Stimulated activated CD8-positive, alpha-beta memory T cell treated with anti-CD3 and anti-CD28 coated beads, Interleukin-12 subunit alpha, Interleukin-12 subunit beta, amount 100 ng/mL, for 24 hours (primary cell): ENCODE measurements around the gene LPAR5.
A peak's percentile ranks its signal among the peaks of the same experiment; 100 is the strongest.

ENCODE experiments used
- DNase-seq: peaks from one replicate; pipeline ENCODE4 v3.0.0-alpha.2; 2020; ENCODE audit errors: extremely low read depth

LPAR5 gene

DNA sequence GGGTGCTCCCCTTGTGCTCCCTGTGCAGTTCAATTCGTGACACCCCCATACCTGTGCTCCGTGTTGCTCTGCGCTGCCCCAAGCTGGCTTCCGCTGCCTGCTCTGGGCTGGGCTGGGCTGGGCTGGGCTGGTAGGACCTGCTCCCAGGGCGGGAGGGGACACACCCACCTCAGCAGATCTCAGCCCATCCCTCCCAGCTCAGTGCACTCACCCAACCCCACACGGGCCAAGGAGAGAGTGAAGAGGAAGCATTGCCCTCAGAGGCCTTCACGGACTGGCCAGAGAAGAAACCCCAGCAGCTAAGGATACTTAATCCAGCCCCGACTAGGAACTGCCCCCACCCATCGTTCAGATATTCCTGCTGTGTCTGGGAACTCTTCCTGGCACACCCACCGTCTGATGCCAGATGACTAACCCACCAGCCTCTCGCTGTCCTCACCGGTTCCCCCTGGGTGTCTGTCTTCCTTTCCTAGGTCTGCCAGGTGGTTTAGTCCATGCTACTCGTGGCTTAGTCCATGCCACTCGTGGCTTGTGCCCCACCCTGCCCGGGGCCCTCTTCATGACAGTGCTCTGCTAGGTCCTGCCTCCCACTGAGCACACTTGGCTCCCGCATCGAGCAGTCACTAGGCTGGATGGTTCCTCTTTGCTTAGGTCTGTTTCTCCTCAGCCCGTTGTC, at the start of gene LPAR5:
TSS of gene LPAR5 (minus strand) at position 104 of the 676 bp plus-strand sequence. CDS start 14,711 bp downstream, outside the sequence.
- no peak for DNase-seq

DNA sequence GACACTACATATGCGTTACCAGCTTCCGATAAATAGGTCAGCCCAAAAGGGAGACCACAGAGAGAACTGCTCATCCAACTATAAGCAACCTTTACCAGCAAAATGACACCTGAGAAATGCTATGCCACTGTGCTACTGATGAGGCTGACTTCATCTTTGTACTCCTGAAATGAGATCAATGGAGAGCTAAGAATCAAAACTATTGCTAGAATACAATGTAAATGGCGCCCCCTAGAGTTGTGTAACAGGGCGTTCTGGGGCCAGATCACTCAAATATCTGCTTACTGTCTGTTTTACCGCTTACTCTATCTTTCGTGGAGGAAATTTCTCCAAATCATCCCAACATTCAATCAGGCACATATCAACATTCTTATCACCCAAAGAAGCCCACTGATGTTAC, 48.9 kb upstream of the LPAR5 start:
- no peak for DNase-seq

DNA sequence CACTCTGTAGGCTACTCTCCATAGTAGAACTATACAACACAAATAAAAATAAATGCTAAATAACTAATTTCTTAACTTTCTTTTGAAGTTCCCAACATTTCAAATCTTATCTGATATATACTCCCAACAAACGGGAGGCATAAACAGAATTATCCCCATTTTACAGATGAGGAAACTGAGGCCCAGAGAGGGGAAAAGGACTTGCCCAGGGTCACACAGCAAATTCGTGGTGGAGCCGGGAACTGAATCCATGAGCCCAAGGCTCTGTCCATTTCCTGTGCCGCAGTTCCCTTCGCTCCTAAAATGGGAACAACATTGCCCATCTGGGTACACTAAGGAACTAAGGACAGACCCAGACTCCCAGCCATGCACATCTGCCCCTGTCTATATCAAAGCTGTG, 41.2 kb upstream of the LPAR5 start:
- DNase-seq, result no peak

DNA sequence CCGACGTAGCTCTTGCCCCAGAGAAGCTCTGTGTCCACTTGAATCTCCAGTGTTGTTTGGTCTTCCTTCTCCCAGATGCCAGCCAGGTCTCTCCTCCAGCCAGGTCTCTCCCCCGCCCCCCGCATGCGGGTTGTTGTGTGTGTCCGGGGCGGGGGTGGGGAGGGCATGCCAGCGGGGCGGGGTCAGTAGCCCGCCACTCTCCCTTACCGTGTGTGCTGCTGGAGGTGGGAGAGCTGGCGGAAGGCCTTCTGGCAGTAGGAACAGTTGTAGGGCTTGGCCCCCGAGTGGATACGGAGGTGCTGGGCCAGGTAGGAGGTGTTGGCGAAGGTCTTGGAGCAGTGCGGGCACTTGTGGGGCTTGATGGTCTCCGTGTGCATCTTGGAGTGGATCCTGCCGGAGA, 36.4 kb upstream of the LPAR5 start:
- no peak for DNase-seq

DNA sequence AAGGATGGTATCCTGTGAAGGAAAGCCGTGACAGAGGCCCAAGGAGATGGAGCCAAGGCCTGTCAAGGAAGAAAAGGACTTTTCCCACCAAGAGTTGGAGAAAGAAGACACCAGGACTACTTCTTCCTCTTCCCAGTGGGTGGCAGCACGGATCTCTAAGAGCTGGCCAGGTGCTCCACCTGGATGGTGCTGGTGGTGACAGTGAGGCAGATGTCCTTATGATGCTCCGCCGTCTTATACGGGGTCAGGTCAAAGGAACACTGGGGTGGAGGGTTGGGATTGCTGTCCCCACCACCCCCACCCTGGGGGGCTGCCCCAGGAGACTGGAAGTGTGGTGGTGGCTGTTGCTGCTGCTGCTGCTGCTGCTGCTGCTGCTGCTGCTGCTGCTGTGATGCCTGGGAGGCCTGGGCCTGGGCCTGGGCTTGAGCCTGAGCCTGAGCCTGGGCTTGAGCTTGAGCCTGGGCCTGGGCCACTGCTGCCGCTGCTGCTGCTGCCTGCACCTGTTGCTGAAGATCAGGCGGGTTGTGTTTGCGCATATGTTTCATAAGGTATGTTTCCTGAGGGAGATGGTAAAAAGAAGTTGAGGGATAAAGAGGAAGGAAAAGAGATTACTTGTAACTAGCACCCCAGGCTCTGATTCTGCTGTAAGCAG, 31.9 kb upstream of the LPAR5 start:
- DNase-seq, result no peak

DNA sequence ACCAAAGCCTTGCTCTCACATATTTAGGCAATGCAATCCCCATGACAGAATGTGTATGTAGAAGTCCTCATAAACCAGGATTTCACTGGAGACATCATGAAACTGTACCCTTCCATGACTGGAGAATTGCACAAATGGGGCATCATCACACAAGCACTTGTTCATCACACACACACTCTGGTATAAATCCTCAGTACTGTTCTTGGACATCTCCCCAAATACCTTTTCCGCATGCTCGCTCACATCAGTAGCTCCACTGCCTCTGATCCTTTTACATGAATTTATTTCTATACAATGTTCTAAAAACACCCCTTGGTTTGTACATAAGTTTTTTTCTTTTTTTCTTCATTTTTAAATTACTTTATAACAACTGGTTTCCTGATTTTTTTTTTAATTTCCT, 30.5 kb upstream of the LPAR5 start:
- DNase-seq, result no peak

DNA sequence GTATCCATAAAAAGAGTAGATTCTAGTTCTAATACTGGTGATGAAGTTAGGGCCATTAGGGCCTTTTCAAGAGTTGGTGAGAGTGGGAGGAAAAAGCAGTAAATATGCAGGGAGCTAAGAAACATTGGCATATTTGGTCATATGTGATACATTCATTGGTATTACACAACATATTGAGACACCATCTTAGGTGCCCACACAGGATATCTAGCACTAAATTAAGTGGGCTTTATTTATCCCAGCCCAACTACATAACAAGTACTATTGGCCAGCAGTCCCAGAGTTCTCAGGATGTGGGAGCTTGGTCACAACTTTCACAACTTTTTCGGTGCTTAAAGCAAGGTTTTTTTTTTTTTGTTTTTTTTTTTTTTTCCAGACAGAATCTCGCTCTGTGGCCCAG, 29.1 kb upstream of the LPAR5 start:
- no peak for DNase-seq

DNA sequence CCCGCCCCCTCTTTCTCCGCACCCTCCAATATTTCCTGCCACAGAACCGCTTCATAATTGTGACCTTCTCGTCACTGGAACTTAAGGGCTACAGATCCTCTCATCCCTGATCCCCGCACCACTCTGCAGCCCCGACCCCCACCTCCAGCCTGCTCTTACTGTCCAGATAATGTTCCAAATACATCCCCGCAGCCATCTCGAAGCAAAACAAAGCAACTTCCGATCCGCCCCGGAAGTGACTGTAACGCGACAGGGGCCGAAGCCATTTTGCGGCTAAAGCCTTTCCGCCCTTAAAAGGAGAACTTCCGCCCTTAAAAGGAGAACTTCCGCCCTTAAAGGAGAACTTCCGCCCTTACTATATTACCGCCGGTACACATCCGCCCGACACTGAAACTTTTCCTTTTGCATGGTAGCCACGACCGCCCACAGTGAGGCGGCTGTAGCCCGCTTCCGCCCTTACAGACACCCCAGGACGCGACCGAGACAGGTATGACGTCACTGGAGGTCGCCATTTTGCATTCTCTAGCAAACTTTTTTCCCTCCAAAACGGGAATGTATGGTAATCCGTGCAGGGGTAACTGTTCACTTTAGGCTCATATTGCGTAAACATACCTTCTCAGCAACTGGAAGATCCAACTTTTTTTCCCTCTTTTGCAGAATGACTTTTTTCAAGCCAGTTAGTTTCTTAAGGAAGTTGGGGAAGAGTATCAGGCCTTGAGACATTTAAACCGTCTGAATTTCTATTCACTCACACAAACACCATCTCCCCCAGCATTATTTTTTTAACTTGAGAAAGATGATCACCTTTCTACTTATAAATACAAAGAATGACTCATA, 27.4 kb upstream of the LPAR5 start, which contains the start of gene ING4:
TSS of gene ING4 (minus strand) at position 214 of the 837 bp plus-strand sequence. CDS start at position 196, 18 bp downstream.
- DNase-seq, result peak; percentile 83

DNA sequence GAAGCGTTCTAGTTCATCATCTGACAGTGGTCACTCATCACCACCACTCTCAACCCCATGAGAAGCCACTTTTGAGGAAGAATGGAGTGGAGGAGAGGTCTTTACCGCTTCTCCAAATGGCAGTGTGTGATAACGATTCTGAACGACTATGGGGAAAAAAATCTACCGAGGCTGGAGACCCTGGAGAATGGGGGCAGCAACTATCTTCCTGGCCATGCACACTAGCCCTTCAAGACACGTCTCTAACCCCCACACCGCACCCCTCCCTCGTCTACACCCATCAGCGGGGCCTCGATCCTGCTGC, 26.8 kb upstream of the LPAR5 start:
- DNase-seq, result no peak

DNA sequence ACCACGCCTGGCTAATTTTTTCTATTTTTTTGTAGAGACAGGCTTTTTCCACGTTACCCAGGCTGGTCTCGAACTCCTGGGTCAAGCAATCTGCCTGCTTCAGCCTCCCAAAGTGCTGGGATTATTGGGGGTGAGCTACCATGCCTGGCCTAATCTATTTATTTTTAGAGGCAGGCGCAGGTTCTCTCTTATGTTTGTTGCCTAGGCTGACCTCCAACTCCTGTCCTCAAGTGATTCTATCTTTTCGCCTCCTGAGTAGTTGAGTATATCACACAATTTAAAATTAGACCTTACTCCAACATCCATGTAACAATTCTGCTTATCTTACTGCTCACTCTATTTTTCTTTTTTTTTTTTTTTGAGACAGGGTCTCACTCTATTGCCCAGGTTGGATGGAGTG, 18.2 kb upstream of the LPAR5 start:
- no peak for DNase-seq

DNA sequence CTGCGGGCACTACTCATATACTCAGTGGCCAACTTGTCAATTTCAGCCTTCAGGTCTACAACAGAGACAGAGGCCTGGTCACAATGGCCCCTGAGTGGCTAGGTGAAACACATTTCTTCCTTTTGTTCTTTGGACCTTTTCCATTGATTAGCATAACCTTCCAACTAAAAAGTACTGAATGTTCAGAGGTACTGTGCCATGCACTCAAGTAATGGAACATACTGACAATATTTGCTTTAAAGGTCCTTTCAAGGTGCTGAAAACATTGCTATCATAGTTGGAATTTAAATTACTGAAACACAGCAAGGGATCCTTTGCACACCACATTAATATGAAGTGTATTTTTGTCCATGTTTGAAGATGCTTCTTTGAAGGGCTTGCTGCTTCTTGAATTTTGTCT, 17.6 kb upstream of the LPAR5 start:
- DNase-seq, result no peak

DNA sequence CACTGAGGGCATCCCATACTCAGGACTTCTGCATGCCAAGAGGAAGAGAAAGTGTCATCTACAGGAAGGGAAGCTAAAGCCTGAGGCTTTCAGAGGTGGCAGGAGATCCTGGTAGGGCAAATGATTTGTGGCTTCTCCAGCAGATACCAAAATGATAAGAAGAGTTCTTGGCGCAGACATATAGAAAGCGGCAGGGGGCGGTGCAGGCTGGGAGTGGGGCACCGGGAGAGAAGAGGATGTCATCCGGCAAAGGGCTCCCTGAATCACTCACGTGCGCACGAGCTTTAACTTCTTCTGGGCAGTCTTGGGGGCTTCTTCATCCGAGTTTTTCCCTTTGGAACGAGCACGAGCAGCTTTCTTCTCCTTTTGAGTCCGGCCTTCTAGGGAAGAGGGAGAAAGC, 16.6 kb upstream of the LPAR5 start:
- no peak for DNase-seq

DNA sequence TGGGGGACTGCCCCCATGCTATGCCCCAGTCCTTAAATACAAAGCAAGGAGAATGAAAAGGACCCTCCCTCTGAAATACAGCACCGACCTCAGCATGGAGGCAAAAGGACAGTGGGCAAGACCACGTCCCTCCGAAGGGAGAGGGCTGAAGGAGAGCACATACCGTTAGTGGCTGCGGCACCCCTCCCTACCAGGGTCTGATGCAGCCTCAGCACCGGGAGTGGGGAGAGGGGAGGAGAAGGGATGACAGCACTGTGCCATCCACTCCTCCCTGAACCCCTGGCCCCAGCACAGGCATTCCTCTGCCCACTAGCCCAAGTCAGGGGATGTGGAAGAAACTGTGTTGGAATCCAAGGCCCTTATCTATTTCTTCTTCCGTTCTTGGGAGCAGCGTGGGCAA, 15.1 kb upstream of the LPAR5 start:
- DNase-seq, result no peak

DNA sequence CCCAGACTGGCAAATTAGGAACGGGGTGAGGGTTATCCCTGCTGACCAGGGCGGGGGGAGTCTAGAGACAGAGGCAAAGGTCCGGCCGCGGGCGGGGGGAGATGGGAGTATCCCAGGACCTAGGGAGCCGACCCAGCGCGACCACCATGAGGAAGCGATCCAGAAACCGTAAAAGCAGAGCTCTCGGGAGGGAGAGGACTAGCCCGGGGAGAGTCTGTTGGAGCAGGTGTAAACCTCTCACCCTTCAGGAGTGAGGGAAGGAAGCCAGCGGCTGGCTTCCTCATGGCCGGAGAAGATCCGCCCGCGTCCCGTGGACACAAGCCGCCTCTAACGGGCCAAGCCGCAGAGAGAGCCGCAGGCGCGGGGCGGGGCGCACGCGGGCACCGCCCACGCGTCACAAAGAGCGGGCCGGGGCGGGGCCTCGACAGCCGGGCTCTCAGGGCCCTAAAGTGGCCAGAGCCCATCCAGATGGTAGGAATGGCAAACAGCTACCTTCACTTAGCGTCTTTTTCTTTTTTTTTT, 11.4 kb upstream of the LPAR5 start, which contains the start of gene ACRBP:
TSS of gene ACRBP (minus strand) at position 350 of the 522 bp plus-strand sequence. CDS start at position 284, 66 bp downstream.
- no peak for DNase-seq

DNA sequence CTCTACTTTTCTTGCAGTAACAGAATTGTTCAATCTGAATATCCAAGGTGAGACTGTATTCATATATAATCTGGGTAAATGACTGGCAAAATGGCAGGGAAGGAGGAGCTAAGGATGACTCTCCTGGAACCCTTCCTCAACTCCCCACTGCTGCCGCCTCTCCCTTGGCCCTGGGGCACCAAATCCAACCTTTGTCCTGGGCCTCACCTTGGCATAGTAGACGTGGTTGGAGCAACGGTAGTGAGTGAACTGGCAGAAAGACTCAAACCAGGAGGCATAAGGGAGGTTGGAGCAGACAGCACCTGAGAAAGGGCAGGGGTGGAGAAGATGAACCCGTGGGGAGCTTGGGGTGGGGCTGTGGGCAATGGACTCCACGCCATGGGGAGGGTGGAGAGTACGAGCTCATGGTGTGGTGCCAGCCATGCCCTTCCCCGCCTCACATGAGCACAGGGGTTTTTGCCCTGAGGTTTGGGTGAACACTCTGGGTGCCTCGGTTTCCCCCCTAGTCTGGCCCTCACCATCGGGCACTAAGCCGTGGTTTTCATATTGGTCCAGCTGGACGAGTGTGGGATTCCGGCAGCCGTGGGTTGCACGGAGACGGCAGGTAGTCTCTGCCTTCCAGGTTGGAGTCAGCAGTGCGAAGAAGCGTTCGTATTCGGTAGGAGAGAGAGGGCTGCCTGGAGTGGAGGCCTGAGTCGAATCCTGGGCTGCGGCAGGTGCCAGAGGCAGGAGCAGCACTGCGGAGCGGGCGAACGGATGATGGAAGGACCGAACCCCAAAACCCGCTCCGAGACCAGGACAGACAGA, 10.7 kb upstream of the LPAR5 start:
- DNase-seq, result no peak

DNA sequence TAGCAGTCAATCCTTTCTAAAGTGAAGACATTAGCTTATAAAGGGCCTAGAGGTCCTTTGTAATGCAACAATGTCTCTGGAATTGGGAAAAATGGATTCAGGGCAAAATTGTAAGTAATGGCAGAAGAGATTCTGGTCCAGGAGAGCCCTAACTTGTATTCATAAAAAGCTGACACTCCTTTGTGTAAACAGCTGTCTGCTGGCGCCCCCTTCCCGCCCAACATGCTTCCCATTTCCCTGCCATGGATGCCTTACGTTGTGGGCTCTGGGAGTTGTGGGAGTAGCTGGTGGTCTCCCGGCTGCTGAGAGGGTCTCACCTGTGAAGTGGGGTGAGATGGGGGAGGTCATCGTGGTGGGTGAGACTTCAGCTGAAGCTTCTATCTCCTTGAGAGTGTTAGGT, 9.1 kb upstream of the LPAR5 start:
- DNase-seq, result no peak

DNA sequence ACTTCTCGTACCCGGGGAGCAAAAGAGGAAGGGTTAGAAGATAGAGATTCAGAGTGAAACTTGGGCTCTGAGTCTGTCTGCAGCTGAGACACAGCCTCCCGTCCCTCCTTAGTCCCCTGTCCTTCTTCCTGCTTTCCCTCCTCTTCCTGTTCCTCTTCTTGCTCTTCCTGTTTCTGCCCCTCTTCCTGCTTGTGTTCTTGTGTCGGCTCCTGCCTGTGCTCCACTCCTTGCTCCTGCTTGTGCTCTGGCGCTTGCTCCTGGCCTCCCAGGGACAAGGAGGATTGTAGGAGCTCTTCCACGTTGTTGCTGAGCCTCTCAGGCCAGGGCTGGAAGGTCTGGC, 8.5 kb upstream of the LPAR5 start:
- DNase-seq, result no peak

DNA sequence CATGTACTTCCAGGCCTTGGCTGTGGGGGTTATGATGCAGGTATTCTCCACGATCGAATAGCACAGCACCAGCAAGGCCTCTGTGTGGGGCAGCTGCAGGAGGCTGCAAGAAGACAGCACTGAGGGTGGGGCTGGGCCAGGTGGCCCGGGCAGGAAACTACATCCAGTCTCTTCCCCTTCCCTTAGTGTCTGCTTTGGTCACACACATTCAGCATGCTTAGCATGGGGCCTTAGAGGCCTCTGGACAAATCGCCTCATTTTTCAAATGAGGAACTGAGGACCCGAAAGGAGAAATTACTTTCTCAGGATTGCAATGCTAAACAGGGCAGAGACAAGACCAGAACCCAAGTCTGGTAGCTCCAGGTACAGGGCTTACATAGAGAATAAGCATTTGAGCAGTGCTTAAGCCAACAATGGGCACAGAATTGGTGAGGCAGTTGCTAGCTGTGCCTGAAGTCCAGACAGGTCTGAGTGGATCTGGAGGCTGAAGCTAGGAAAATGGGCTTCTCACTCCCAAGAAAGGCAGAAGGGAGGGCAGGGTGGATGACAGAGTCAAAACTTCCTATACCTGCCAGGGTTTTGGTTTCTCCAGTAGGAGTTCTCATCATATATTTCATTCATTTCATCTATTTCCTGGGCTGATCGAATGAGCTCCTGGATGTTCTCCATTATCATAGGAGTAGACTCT, 8.0 kb upstream of the LPAR5 start:
- DNase-seq, result no peak

DNA sequence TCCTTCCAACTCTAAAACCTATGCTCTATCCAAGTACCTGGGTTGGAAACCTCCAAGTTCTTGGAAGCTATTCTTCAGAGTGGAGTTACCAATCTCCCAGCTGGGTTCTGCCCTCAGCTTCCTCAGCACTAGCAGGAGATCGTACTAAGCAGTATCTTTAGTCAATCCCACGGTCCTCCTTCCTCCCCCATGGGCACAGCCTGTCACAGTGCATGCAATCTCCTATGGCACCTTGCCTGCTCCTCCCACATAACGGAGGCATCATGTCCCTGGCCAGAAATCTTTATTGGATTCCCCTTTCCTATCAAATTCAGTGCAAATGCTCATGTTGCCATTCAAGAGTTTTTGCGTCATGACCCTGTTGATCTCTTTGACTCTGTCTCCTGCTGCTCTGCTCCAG, 5.4 kb upstream of the LPAR5 start:
- DNase-seq, result no peak

DNA sequence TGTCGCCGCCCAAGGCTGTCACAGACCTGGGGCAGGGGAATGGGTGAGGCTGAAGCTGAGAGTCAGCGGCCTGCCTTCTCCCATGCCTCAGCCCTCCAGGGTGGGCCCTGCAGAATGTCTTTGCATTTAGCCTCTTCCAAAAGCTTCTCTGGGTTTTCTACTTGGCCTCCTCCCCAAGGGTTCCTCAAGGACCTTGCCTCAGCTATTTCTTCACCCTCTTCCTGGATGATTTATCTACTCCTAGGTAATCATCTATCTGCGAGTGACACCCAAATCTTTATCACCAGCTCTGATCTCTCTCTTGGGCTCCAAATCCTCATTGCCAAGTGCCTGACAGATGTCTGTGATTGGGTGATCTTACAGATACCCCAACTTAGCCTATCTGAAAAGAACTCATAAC, 4.7 kb upstream of the LPAR5 start:
- no peak for DNase-seq

DNA sequence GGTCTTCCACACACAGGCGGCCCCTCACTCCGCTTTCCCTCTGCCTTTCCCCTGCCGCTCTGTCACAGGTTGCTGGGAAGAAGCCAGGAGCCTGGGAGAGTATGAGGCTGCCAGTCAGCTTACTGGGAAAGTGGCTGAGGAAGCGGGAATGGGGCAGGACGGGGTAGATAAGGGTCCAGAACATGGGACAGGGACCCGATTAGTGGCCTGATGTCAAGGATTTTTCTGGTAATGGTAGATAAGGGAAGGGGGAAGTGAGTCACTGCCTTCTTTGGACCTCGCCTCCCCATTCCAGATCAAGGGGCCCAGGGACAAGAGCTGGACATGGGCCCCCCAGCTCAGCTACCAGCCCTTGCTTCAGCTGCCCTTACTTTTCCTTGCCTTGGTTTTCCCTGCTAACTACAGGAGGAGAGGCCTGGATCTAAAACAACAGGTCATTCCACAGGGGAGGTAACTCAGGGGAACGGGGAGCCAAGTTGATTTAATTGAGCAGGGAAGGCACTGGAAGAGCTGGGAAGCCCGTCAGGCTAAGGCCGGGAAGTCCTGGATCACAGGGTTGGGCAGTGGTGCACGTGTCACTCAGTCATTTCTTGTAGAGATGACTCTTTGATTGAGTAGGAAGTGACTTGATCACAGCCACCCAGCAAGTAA, 3.5 kb upstream of the LPAR5 start:
- DNase-seq, result no peak
